ENCODE data around the gene KARS1. TPM values are rescaled to one million over a fixed set of nuclear protein-coding genes. Genes with fewer than 3 reads are reported as not detected.
A peak's percentile ranks its signal among the peaks of the same experiment; 100 is the strongest.

The KARS1 gene
- total and polyA plus RNA-seq, 4 donors = 74.8 to 107 (median 99.9) TPM

DNA sequence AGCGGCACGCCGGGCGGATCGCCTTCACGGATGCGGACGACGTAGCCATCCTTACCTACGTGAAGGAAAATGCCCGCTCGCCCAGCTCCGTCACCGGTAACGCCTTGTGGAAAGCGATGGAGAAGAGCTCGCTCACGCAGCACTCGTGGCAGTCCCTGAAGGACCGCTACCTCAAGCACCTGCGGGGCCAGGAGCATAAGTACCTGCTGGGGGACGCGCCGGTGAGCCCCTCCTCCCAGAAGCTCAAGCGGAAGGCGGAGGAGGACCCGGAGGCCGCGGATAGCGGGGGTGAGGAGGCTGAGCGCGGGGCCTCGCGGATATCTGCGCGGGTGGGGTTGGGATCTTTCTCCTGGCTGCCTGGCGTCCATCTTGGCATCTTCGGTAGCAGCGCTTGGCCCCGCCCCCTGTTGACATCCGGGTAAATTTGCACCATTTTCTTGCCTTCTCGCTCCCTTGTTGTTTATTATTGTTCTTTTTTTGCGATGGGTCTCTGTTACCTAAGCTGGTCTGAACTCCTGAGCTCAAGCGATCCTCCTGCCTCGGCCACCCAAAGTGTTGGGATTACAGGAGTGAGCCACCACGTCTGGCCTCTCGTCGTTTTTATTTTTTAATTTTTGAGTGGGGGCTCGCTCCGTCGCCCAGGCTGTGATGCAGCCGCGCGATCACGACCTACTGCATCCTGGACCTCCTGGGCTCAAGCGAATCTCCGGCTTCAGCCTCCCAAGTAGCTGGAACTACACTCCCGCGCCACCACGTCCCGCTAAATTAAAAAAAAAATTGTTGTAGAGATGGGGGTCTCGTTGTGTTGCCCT is 1.0 kb upstream of the KARS1 start:
- H3K27me3 ChIP-seq (ENCODE audit: control insufficient read depth in 3 of 3, insufficient read depth in 3 of 3, low read length in 2 of 3) = no peaks in the 10 kb centered on the region
- TF ChIP-seq, protein P1, sequence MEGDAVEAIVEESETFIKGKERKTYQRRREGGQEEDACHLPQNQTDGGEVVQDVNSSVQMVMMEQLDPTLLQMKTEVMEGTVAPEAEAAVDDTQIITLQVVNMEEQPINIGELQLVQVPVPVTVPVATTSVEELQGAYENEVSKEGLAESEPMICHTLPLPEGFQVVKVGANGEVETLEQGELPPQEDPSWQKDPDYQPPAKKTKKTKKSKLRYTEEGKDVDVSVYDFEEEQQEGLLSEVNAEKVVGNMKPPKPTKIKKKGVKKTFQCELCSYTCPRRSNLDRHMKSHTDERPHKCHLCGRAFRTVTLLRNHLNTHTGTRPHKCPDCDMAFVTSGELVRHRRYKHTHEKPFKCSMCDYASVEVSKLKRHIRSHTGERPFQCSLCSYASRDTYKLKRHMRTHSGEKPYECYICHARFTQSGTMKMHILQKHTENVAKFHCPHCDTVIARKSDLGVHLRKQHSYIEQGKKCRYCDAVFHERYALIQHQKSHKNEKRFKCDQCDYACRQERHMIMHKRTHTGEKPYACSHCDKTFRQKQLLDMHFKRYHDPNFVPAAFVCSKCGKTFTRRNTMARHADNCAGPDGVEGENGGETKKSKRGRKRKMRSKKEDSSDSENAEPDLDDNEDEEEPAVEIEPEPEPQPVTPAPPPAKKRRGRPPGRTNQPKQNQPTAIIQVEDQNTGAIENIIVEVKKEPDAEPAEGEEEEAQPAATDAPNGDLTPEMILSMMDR (IDR thresholded peaks at IDR 0.05; ENCODE audit: control extremely low read depth, extremely low read depth) = no peak
- peaks cover 0 to 1% (median 0%) of the 10 kb centered on the region in 4 donors for H3K9me3 ChIP-seq (ENCODE audit: control insufficient read depth in 4 of 4, insufficient read depth in 3 of 4, low read length in 3 of 4)
- peak overlapping the region; percentile 96 for H3K4me3 ChIP-seq
- peak overlapping the region; percentile 83 to 99 for H3K27ac ChIP-seq (ENCODE audit: low read depth in 1 of 2, low read length in 1 of 2)
- H3K36me3 ChIP-seq (ENCODE audit: control insufficient read depth in 4 of 4, insufficient read depth in 4 of 4, low read length in 4 of 4) = peaks cover 0 to 15% (median 9%) of the 10 kb centered on the region in 4 donors
- WGBS, 2 donors = 0% methylated on average over 61 to 62 of the region's 62 CpGs
- peak; percentile 69 for ATAC-seq (ENCODE audit: insufficient read depth, low FRiP score)
- H3K4me1 ChIP-seq (ENCODE audit: control insufficient read depth in 5 of 5, insufficient read depth in 5 of 5, low read length in 5 of 5) = peaks cover 0 to 21% (median 13%) of the 10 kb centered on the region in 5 donors
- peak; percentile 86 to 91 (median 90) for DNase-seq
- peak overlapping the region; percentile 97 for H3K9ac ChIP-seq (ENCODE audit: insufficient read depth in 1 of 2, low read length in 2 of 2)

DNA sequence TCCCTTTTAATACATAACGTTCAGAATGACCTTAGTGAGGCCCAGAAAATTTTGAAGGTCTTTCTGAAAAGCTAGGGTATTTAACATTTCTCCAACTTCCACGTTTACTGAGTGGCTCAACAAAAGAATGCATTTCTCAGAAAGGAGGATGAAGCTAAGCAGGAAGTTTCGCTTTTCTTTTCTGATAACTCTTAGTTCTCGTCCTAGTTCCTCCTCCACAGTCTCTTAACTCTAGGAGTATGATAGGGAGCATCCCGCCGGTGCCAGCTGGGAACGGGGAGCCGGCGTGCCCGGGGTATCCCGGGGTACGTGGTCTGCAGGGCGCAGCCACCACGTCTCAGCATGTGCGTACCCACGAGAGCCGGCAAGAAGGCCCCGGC is 363 bp downstream of the KARS1 start:
- Histone ChIP-seq H3K9me3 (ENCODE audit: control insufficient read depth in 4 of 4, insufficient read depth in 3 of 4, low read length in 3 of 4) (peaks cover 0 to 1% (median 0%) of the 10 kb centered on the region in 4 donors), H3K9ac (ENCODE audit: insufficient read depth in 1 of 2, low read length in 2 of 2) (peak overlapping the region; percentile 86 to 87), H3K27ac (ENCODE audit: low read depth in 1 of 2, low read length in 1 of 2) (peak overlapping the region; percentile 82 to 90), H3K36me3 (ENCODE audit: control insufficient read depth in 4 of 4, insufficient read depth in 4 of 4, low read length in 4 of 4) (peaks cover 0 to 18% (median 10%) of the 10 kb centered on the region in 4 donors), H3K27me3 (ENCODE audit: control insufficient read depth in 3 of 3, insufficient read depth in 3 of 3, low read length in 2 of 3) (no peaks in the 10 kb centered on the region), H3K4me3 (peak overlapping the region; percentile 96), H3K4me1 (ENCODE audit: control insufficient read depth in 5 of 5, insufficient read depth in 5 of 5, low read length in 5 of 5) (peaks cover 0 to 21% (median 12%) of the 10 kb centered on the region in 5 donors)
- DNase-seq = no peak
- TF ChIP-seq, protein P1 (IDR thresholded peaks at IDR 0.05; ENCODE audit: control extremely low read depth, extremely low read depth) = no peak
- ATAC-seq (ENCODE audit: insufficient read depth, low FRiP score) = peak; percentile 9
- WGBS, 2 donors = 0% methylated on average over 17 to 18 of the region's 18 CpGs

DNA sequence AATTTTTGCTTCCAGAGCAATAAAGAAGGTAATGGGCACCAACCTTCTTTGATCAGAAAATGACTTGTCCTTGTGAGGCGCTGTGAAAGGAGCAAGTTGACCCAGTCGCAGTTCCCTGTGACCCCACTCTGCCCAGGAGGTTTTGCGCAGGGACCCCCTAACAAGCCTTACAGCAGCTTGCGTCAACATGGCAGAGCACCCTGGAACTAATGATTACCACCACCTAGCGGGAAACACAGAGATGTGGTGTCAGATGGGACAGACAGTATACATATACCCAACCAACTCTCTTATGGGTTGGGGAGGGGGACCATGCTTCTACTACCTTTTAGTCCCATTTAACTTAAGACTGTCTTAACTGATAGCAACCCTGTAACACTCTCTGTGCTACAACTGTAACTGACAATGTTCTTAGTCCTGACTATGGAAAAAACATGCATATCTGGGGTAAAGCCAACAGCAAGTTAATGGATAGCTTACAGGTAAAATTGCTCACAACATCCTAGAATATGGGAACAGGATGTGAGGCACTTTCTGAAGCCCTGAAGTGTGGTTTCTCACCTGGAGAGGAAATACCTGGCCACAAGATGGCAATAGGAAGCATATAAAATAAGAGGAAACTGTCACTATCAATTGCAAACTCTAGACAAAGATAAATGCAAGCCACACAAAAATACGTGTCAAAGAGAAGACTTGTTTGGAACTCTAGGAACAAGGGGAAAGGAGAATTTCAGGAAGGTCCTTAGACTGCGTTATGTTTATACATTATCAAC is 3.0 kb downstream of the KARS1 start:
- peaks cover 0 to 8% (median 3%) of the 10 kb centered on the region in 5 donors for H3K4me1 ChIP-seq (ENCODE audit: control insufficient read depth in 5 of 5, insufficient read depth in 5 of 5, low read length in 5 of 5)
- H3K27ac ChIP-seq (ENCODE audit: low read depth in 1 of 2, low read length in 1 of 2) = no peak overlapping the region
- WGBS, 2 donors = 90 to 92% methylated on average over 7 of the region's 7 CpGs
- no peak for DNase-seq
- H3K4me3 ChIP-seq = no peak overlapping the region
- H3K9ac ChIP-seq (ENCODE audit: insufficient read depth in 1 of 2, low read length in 2 of 2) = no peak overlapping the region
- ATAC-seq (ENCODE audit: insufficient read depth, low FRiP score) = no peak
- H3K27me3 ChIP-seq (ENCODE audit: control insufficient read depth in 3 of 3, insufficient read depth in 3 of 3, low read length in 2 of 3) = no peaks in the 10 kb centered on the region
- H3K36me3 ChIP-seq (ENCODE audit: control insufficient read depth in 4 of 4, insufficient read depth in 4 of 4, low read length in 4 of 4) = peaks cover 13 to 28% (median 18%) of the 10 kb centered on the region in 4 donors
- TF ChIP-seq, protein P1 (IDR thresholded peaks at IDR 0.05; ENCODE audit: control extremely low read depth, extremely low read depth) = no peak
- H3K9me3 ChIP-seq (ENCODE audit: control insufficient read depth in 4 of 4, insufficient read depth in 3 of 4, low read length in 3 of 4) = peaks cover 0 to 1% (median 0%) of the 10 kb centered on the region in 4 donors

All from lung (tissue), 12 donors.